Large intestine (tissue), 3 donors: ENCODE measurements around the gene APC. TPM values are rescaled to one million over a fixed set of nuclear protein-coding genes. Genes with fewer than 3 reads are reported as not detected.
"Not testable (repeated sequence)": the region's sequence is repeated elsewhere in the genome, so short reads cannot be mapped to it uniquely, and the experiment has no call there.

Source experiments
- DNase-seq, 2 donors: peaks; one replicate each; pipeline versions ENCODE4 v3.0.0 to v3.0.0-alpha.2; 2013
- H3K27ac ChIP-seq: one replicate; pipeline ENCODE4 v1.5.1; 2013; ENCODE audit warnings: low read length
- H3K27me3 ChIP-seq: 2 replicates; pipeline ENCODE4 v1.6.1; 2013; ENCODE audit warnings: low read length; ENCODE audit not compliant: control insufficient read depth, insufficient read depth
- H3K36me3 ChIP-seq: 2 replicates; pipeline ENCODE4 v1.6.1; 2013; ENCODE audit warnings: low read length; ENCODE audit not compliant: control insufficient read depth, insufficient read depth
- H3K4me1 ChIP-seq: one replicate; pipeline ENCODE4 v1.6.1; 2013; ENCODE audit warnings: low read length; ENCODE audit not compliant: control insufficient read depth, insufficient read depth
- H3K4me3 ChIP-seq: one replicate; pipeline ENCODE4 v1.5.1; 2013; ENCODE audit warnings: low read length
- H3K9me3 ChIP-seq: one replicate; pipeline ENCODE4 v1.6.1; 2013; ENCODE audit warnings: mild to moderate bottlenecking, low read depth, low read length, moderate library complexity; ENCODE audit not compliant: control insufficient read depth
- WGBS: methylation state at CpG from one replicate; pipeline ENCODE4 v1.1.5; 2013; ENCODE audit warnings: low lambda C conversion rate; ENCODE audit not compliant: insufficient coverage; 5-methylcytosine and 5-hydroxymethylcytosine counted together
- polyA plus RNA-seq: library from polyadenylated mRNA; unstranded; fragments of 120-200 nt; gene quantifications from one replicate; pipeline ENCODE4 v1.2.1, GENCODE V29; 2013

APC gene
- polyA plus RNA-seq, 1 donor = 33.7 TPM

DNA sequence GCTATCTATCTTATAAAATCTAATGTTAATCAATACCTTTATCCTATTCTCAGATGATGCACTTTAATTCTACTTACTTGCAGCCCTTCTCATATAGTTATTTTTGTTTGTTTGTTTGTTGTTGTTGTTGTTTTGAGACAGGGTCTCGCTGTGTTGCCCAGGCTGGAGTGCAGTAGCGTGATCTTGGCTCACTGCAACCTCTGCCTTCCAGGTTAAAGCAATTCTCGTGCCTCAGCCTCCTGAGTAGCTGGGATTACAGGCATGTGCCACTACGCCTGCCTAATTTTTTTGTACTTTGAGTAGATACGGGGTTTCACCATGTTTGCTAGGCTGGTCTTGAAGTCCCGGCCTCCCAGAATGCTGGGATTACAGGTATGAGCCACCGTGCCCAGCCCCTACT, 20.8 kb upstream of the APC start:
- H3K27ac ChIP-seq, H3K4me1 ChIP-seq, H3K9me3 ChIP-seq, DNase-seq, H3K27me3 ChIP-seq, H3K36me3 ChIP-seq, H3K4me3 ChIP-seq: not testable (repeated sequence)
- WGBS = no CpG with 5 or more reads among the region's 7 CpGs

DNA sequence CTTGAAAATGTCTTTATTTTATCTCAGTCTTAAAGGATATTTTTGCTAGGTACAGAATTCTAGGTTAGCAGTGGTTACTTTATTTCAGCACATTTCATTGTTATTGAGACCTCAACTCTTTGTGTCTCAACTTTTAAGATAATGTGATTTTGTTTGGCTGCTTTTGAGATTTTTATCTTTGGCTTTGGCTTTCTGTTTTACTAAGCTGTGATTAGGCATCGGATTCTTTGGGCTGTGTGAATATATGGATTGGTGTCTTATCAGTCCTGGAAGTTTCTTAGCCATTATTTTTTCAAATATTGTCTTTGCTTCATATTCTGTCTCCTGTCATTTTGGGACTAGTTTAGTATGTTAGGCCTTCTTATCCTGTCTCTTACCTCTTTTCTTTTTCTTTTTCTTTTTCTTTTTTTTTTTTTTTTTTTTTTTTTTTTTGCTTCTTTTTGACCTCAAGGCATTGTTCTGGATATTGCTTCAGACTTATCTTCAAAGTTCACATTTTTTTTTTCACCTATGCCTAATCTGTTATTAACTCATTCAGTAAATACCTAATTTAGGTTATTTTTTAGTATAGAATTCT, 20.1 kb upstream of the APC start:
- no peak for DNase-seq
- H3K36me3 ChIP-seq = no peaks in the 10 kb centered on the region
- no peak overlapping the region for H3K27ac ChIP-seq
- no CpG with 5 or more reads among the region's 1 CpG for WGBS
- H3K27me3 ChIP-seq = no peaks in the 10 kb centered on the region
- no peak overlapping the region for H3K4me3 ChIP-seq
- no peaks in the 10 kb centered on the region for H3K9me3 ChIP-seq
- H3K4me1 ChIP-seq = no peaks in the 10 kb centered on the region

DNA sequence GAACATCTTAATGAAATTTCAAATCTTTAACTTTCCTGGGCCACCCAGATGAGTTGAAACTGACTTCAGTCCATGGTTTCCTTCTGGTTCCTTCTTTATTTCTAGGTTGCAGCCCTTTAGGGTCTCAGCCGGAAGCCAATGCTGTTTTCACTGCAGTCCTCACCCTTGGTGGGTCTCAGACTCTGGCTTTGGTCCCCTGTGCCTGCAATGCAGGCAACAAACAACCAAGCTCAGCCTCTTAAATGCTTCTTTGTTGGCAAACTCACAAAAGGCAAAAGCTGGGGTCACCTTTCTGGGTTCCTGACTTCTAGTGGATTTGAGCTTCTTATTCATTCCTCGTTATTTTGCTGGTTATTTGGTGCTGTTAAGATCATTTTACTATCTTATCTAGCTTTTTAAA, 19.3 kb upstream of the APC start:
- no peaks in the 10 kb centered on the region for H3K4me1 ChIP-seq
- no peak for DNase-seq
- no peaks in the 10 kb centered on the region for H3K27me3 ChIP-seq
- no peaks in the 10 kb centered on the region for H3K9me3 ChIP-seq
- H3K27ac ChIP-seq = no peak overlapping the region
- 100% methylated on average over 1 of the region's 2 CpGs for WGBS
- H3K36me3 ChIP-seq = no peaks in the 10 kb centered on the region
- no peak overlapping the region for H3K4me3 ChIP-seq

GRCh38 chr5:112720576-112720975, 17.1 kb upstream of the APC start:
- no peak for DNase-seq
- H3K4me1 ChIP-seq = no peaks in the 10 kb centered on the region
- H3K4me3 ChIP-seq = no peak overlapping the region
- 92% methylated on average over 2 of the region's 2 CpGs for WGBS
- H3K9me3 ChIP-seq = no peaks in the 10 kb centered on the region
- no peaks in the 10 kb centered on the region for H3K36me3 ChIP-seq
- H3K27me3 ChIP-seq = no peaks in the 10 kb centered on the region
- no peak overlapping the region for H3K27ac ChIP-seq

GRCh38 chr5:112724901-112725300, 12.8 kb upstream of the APC start:
- WGBS = no CpG with 5 or more reads among the region's 4 CpGs
- Histone ChIP-seq H3K4me1 (no peaks in the 10 kb centered on the region), H3K9me3 (peaks cover 4% of the 10 kb centered on the region), H3K27me3 (no peaks in the 10 kb centered on the region), H3K36me3 (no peaks in the 10 kb centered on the region), H3K4me3 (no peak overlapping the region), H3K27ac (no peak overlapping the region)
- DNase-seq = no peak

DNA sequence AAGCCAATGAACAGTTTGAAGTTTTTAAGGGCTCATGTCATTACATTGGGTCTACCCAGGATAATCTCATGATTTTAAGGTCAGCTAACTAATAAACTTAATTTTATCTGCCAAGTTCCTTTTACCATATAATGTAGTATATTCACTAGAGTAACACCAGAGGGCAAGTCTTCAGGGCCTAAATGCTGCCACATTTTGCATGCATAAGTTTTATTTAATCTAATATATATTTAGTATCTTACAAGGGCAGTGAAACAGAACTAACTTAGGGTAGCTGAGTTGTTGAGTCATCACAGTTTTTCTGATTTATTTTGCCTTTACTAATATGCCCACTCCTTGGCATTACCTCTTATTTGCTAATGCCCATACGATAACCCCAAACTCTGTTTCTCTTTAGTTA, 8.1 kb upstream of the APC start:
- Histone ChIP-seq H3K4me3 (no peak overlapping the region), H3K4me1 (no peaks in the 10 kb centered on the region), H3K27me3 (no peaks in the 10 kb centered on the region), H3K36me3 (peaks cover 2% of the 10 kb centered on the region), H3K9me3 (peaks cover 4% of the 10 kb centered on the region), H3K27ac (no peak overlapping the region)
- DNase-seq = no peak
- 100% methylated on average over 1 of the region's 1 CpG for WGBS

- 100% methylated on average over 4 of the region's 5 CpGs for WGBS
- Histone ChIP-seq H3K9me3 (no peaks in the 10 kb centered on the region), H3K4me1 (no peaks in the 10 kb centered on the region), H3K27ac (no peak overlapping the region), H3K36me3 (peaks cover 2% of the 10 kb centered on the region), H3K4me3 (no peak overlapping the region), H3K27me3 (no peaks in the 10 kb centered on the region)
- DNase-seq = no peak
Observed at GRCh38 chr5:112732131-112732530, 5.6 kb upstream of the APC start.

GRCh38 chr5:112733586-112733985, 4.1 kb upstream of the APC start:
- DNase-seq = no peak
- no peaks in the 10 kb centered on the region for H3K27me3 ChIP-seq
- WGBS = no CpG with 5 or more reads among the region's 1 CpG
- H3K9me3 ChIP-seq = no peaks in the 10 kb centered on the region
- peaks cover 2% of the 10 kb centered on the region for H3K36me3 ChIP-seq
- no peak overlapping the region for H3K4me3 ChIP-seq
- H3K4me1 ChIP-seq = no peaks in the 10 kb centered on the region
- H3K27ac ChIP-seq = no peak overlapping the region

DNA sequence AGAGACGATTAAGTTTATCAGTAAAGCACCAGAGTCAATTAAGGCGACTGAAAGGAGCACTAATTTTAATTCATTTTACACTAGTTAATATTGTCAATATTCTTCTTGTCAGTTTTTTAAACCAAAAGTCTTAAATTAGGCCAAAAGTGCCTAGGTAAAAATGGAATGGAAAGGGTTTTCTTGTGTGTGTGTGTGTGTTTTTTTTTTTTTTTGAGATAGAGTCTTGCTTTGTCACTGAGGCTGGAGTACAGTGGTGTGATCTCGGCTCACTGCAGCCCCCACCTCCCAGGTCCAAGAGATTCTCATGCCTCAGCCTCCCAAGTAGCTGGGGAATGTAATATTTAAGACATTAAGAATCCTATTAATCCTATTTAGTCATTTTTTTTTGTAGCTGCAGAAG, 3.1 kb upstream of the APC start:
- H3K36me3 ChIP-seq = peaks cover 2% of the 10 kb centered on the region
- no peak overlapping the region for H3K27ac ChIP-seq
- H3K27me3 ChIP-seq = no peaks in the 10 kb centered on the region
- no CpG with 5 or more reads among the region's 3 CpGs for WGBS
- no peaks in the 10 kb centered on the region for H3K4me1 ChIP-seq
- no peak for DNase-seq
- no peaks in the 10 kb centered on the region for H3K9me3 ChIP-seq
- H3K4me3 ChIP-seq = no peak overlapping the region

DNA sequence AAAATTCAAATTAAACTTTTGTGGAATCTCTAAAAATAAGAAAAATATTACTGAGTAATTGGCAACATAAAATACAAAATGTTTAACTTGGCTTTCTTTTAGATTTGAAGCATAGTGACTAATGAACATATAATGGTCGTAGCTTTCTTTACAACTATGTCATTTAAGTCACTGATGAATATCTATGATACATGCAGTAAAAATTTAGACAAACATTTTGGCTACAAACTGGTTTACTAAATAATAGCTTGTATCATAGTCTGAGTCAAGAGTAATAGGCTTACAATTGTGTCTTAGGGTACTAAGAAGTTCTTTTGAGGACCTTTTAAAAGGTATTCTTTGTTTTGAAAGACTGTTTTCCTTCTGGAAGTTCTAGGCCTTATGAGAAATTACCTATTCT, 2.0 kb upstream of the APC start:
- peaks cover 2% of the 10 kb centered on the region for H3K36me3 ChIP-seq
- H3K4me1 ChIP-seq = no peaks in the 10 kb centered on the region
- no peak for DNase-seq
- H3K27me3 ChIP-seq = no peaks in the 10 kb centered on the region
- no peak overlapping the region for H3K27ac ChIP-seq
- H3K9me3 ChIP-seq = no peaks in the 10 kb centered on the region
- no peak overlapping the region for H3K4me3 ChIP-seq
- 100% methylated on average over 1 of the region's 1 CpG for WGBS

DNA sequence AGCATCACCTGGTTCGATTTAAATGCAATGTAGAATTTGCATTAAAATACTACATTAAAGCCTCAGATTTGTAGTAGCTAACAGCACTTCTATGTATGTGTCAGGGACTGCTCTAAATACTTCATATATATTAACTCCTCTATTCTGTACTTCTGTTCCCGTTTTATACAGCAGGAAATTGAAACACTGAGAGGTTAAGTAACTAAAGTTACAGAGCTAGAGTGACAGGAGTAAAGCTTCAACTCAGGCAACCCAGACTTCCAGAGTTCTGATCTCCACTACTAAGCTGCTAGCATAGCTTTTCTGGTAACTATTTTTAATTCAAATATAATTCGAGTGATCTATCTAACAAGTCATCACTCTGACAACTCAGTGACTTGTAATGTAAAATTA, 619 bp upstream of the APC start:
- Histone ChIP-seq H3K9me3 (no peaks in the 10 kb centered on the region), H3K27ac (no peak overlapping the region), H3K27me3 (no peaks in the 10 kb centered on the region), H3K4me1 (no peaks in the 10 kb centered on the region), H3K4me3 (peak overlapping the region; percentile 59), H3K36me3 (peaks cover 2% of the 10 kb centered on the region)
- WGBS = 43% methylated on average over 1 of the region's 3 CpGs
- no peak for DNase-seq
